Activated CD4-positive, alpha-beta T cell treated with anti-CD3 and anti-CD28 coated beads for 36 hours (primary cell): ENCODE data around the gene PHLPP1. TPM values are rescaled to one million over a fixed set of nuclear protein-coding genes. Genes with fewer than 3 reads are reported as not detected.
A peak's percentile ranks its signal among the peaks of the same experiment; 100 is the strongest.

ENCODE experiments used
- ATAC-seq: fragments of 200-7000 bp; cut with Tn5 transposase; one replicate; pipeline ENCODE4 v1.10.0; 2021; ENCODE audit warnings: mild to moderate bottlenecking, moderate library complexity
- CTCF ChIA-PET: fragments of 350-600 bp; sonication (Branson Sonifier 250); formaldehyde crosslinking; loops from one replicate; lab custom pipeline; 2021; ENCODE audit warnings: antibody characterized with exemption; lab: Charles Lee
- POLR2A ChIA-PET: fragments of 350-600 bp; sonication (Branson Sonifier 250); formaldehyde crosslinking; loops from one replicate; lab custom pipeline; 2021; ENCODE audit warnings: antibody characterized with exemption, inconsistent platforms; lab: Charles Lee
- DNase-seq: peaks from one replicate; pipeline ENCODE4 v3.0.0-alpha.2; 2020
- H3K27ac Mint-ChIP-seq: one replicate; pipeline ENCODE4 v1.8.0; 2021; ENCODE audit warnings: mixed read lengths
- H3K27me3 Mint-ChIP-seq: one replicate; pipeline ENCODE4 v1.8.0; 2021; ENCODE audit warnings: mixed read lengths
- H3K36me3 Mint-ChIP-seq: one replicate; pipeline ENCODE4 v1.8.0; 2021; ENCODE audit warnings: low read depth, mixed read lengths
- H3K4me1 Mint-ChIP-seq: one replicate; pipeline ENCODE4 v1.8.0; 2021; ENCODE audit warnings: mixed read lengths
- H3K4me3 Mint-ChIP-seq: one replicate; pipeline ENCODE4 v1.8.0; 2021; ENCODE audit warnings: mild to moderate bottlenecking, moderate library complexity, mixed read lengths
- H3K9me3 Mint-ChIP-seq: one replicate; pipeline ENCODE4 v1.8.0; 2021; ENCODE audit warnings: low read depth, mixed read lengths
- intact Hi-C, 2 experiments: fragments of 100-400 bp; cut with DNase I in 1 of 2; cut with micrococcal nuclease in 1 of 2; formaldehyde crosslinking; loops; one replicate each; pipeline versions ENCODE4 v1.14.2 to v1.15.1; 2022 to 2024; cut with DNase I, micrococcal nuclease
- total RNA-seq, 2 experiments: library from RNA; stranded (reverse); gene quantifications; one replicate each; pipeline ENCODE4 v1.2.3, GENCODE V29; 2021

The PHLPP1 gene
- total RNA-seq, 2 experiments from 2014 or later: 6.8 to 8.5 TPM

GRCh38 chr18:62771494-62772270, 56.3 kb downstream of the PHLPP1 start:
- CTCF ChIA-PET: interaction anchor here (0.6 kb wide), 1 partner anchor 673 kb away, joined by 3 read pairs; no protein-coding TSS in a partner anchor

GRCh38 chr18:62772860-62773584, 57.7 kb downstream of the PHLPP1 start:
- Mint-ChIP-seq H3K27me3 (peaks cover 2% of the 10 kb centered on the region), H3K9me3 (no peaks in the 10 kb centered on the region), H3K27ac (no peak overlapping the region), H3K4me1 (peaks cover 21% of the 10 kb centered on the region), H3K4me3 (no peak overlapping the region), H3K36me3 (peaks cover 2% of the 10 kb centered on the region)
- ChIA-PET CTCF (no interaction called here), POLR2A (interaction anchor here (0.6 kb wide), 1 partner anchor 16 kb away, joined by 3 read pairs; no protein-coding TSS in a partner anchor)
- intact Hi-C loops: no loop called here
- DNase-seq (no peak), ATAC-seq (no peak)

More at GRCh38 chr18:62771494-62772270, 56.3 kb downstream of the PHLPP1 start:
- peaks cover 2% of the 10 kb centered on the region for H3K36me3 Mint-ChIP-seq
- H3K27me3 Mint-ChIP-seq: no peaks in the 10 kb centered on the region
- H3K27ac Mint-ChIP-seq: peak overlapping the region; percentile 21
- POLR2A ChIA-PET: no interaction called here
- H3K9me3 Mint-ChIP-seq: no peaks in the 10 kb centered on the region
- intact Hi-C loops: loop anchor here (1.0 to 2.0 kb wide), 2 partner anchors 55 to 74 kb away; no protein-coding TSS in a partner anchor
- DNase-seq (peak; percentile 13), ATAC-seq (peak; percentile 94)
- H3K4me1 Mint-ChIP-seq: peaks cover 28% of the 10 kb centered on the region
- no peak overlapping the region for H3K4me3 Mint-ChIP-seq

GRCh38 chr18:62773691-62774090, 58.4 kb downstream of the PHLPP1 start:
- ChIA-PET CTCF (interaction anchor here (0.7 to 1.3 kb wide), 2 partner anchors 9 to 15 kb away, joined by 3 read pairs; no protein-coding TSS in a partner anchor), POLR2A (interaction anchor here (0.6 kb wide), 1 partner anchor 16 kb away, joined by 3 read pairs; no protein-coding TSS in a partner anchor)
- intact Hi-C loops: no loop called here
- Mint-ChIP-seq H3K27ac (no peak overlapping the region), H3K4me3 (no peak overlapping the region), H3K9me3 (no peaks in the 10 kb centered on the region), H3K27me3 (peaks cover 2% of the 10 kb centered on the region), H3K36me3 (peaks cover 2% of the 10 kb centered on the region), H3K4me1 (peaks cover 17% of the 10 kb centered on the region)
- no peak for ATAC-seq
- DNase-seq: no peak

GRCh38 chr18:62776024-62776570, 60.8 kb downstream of the PHLPP1 start:
- no peak for DNase-seq
- ChIA-PET CTCF (no interaction called here), POLR2A (no interaction called here)
- H3K4me1 Mint-ChIP-seq: peaks cover 25% of the 10 kb centered on the region
- no peaks in the 10 kb centered on the region for H3K36me3 Mint-ChIP-seq
- peaks cover 2% of the 10 kb centered on the region for H3K27me3 Mint-ChIP-seq
- H3K4me3 Mint-ChIP-seq: no peak overlapping the region
- H3K9me3 Mint-ChIP-seq: no peaks in the 10 kb centered on the region
- intact Hi-C loops: no loop called here
- ATAC-seq: no peak
- no peak overlapping the region for H3K27ac Mint-ChIP-seq

- Mint-ChIP-seq H3K27ac (no peak overlapping the region), H3K9me3 (no peaks in the 10 kb centered on the region), H3K4me1 (peaks cover 27% of the 10 kb centered on the region), H3K36me3 (no peaks in the 10 kb centered on the region), H3K4me3 (no peak overlapping the region), H3K27me3 (peaks cover 2% of the 10 kb centered on the region)
- ATAC-seq: no peak
- DNase-seq: no peak
- CTCF ChIA-PET: no interaction called here
- intact Hi-C loops: no loop called here
- POLR2A ChIA-PET: no interaction called here
Observed at GRCh38 chr18:62777814-62778213, 62.5 kb downstream of the PHLPP1 start.

GRCh38 chr18:62778976-62779869, 63.9 kb downstream of the PHLPP1 start:
- Mint-ChIP-seq H3K9me3 (no peaks in the 10 kb centered on the region), H3K27ac (peak overlapping the region; percentile 49), H3K36me3 (no peaks in the 10 kb centered on the region), H3K27me3 (peaks cover 2% of the 10 kb centered on the region), H3K4me1 (peaks cover 41% of the 10 kb centered on the region), H3K4me3 (no peak overlapping the region)
- peak; percentile 87 for ATAC-seq
- CTCF ChIA-PET: no interaction called here
- POLR2A ChIA-PET: interaction anchor here (0.6 to 0.7 kb wide), 2 partner anchors 10 to 377 kb away, joined by 3 to 4 read pairs; no protein-coding TSS in a partner anchor
- peak; percentile 24 for DNase-seq
- intact Hi-C loops: no loop called here

- H3K4me3 Mint-ChIP-seq: no peak overlapping the region
- DNase-seq (no peak), ATAC-seq (no peak)
- H3K36me3 Mint-ChIP-seq: no peaks in the 10 kb centered on the region
- H3K9me3 Mint-ChIP-seq: no peaks in the 10 kb centered on the region
- peaks cover 3% of the 10 kb centered on the region for H3K27me3 Mint-ChIP-seq
- peaks cover 57% of the 10 kb centered on the region for H3K4me1 Mint-ChIP-seq
- no peak overlapping the region for H3K27ac Mint-ChIP-seq
- intact Hi-C loops: loop anchor here in 1 of 2 experiments (5.0 kb wide), 1 partner anchor 194 kb away; no protein-coding TSS in a partner anchor
- POLR2A ChIA-PET: no interaction called here
- CTCF ChIA-PET: no interaction called here
Observed at GRCh38 chr18:62781262-62781661, 65.9 kb downstream of the PHLPP1 start.

GRCh38 chr18:62781893-62782292, 66.6 kb downstream of the PHLPP1 start:
- CTCF ChIA-PET: no interaction called here
- H3K4me3 Mint-ChIP-seq: no peak overlapping the region
- intact Hi-C loops: loop anchor here in 1 of 2 experiments (5.0 kb wide), 1 partner anchor 195 kb away; no protein-coding TSS in a partner anchor
- no peaks in the 10 kb centered on the region for H3K9me3 Mint-ChIP-seq
- H3K27ac Mint-ChIP-seq: no peak overlapping the region
- H3K4me1 Mint-ChIP-seq: peaks cover 59% of the 10 kb centered on the region
- ATAC-seq: no peak
- H3K36me3 Mint-ChIP-seq: no peaks in the 10 kb centered on the region
- DNase-seq: no peak
- POLR2A ChIA-PET: no interaction called here
- peaks cover 5% of the 10 kb centered on the region for H3K27me3 Mint-ChIP-seq

- Mint-ChIP-seq H3K9me3 (no peaks in the 10 kb centered on the region), H3K4me1 (peaks cover 59% of the 10 kb centered on the region), H3K27me3 (peaks cover 3% of the 10 kb centered on the region), H3K4me3 (peak overlapping the region; percentile 20), H3K27ac (peak overlapping the region; percentile 53), H3K36me3 (no peaks in the 10 kb centered on the region)
- ChIA-PET CTCF (interaction anchor here (0.6 to 1.5 kb wide), 2 partner anchors 44 to 68 kb away, joined by 3 to 4 read pairs; no protein-coding TSS in a partner anchor), POLR2A (interaction anchor here (0.9 kb wide), 1 partner anchor 68 kb away, joined by 3 read pairs; no protein-coding TSS in a partner anchor)
- intact Hi-C loops: loop anchor here (1.0 to 5.0 kb wide), 5 partner anchors 61 to 278 kb away; partner anchors contain the start of gene PHLPP1 (in 1 of the 2)
- DNase-seq (no peak), ATAC-seq (peak; percentile 73)
Observed at GRCh38 chr18:62784338-62784965, 69.1 kb downstream of the PHLPP1 start.

GRCh38 chr18:62784966-62785413, 69.6 kb downstream of the PHLPP1 start:
- ATAC-seq (peak; percentile 42), DNase-seq (no peak)
- POLR2A ChIA-PET: interaction anchor here (0.9 kb wide), 1 partner anchor 69 kb away, joined by 3 read pairs; no protein-coding TSS in a partner anchor
- Mint-ChIP-seq H3K27ac (no peak overlapping the region), H3K36me3 (no peaks in the 10 kb centered on the region), H3K4me1 (peaks cover 55% of the 10 kb centered on the region), H3K27me3 (peaks cover 3% of the 10 kb centered on the region), H3K9me3 (no peaks in the 10 kb centered on the region), H3K4me3 (no peak overlapping the region)
- intact Hi-C loops: loop anchor here (1.0 to 5.0 kb wide), 5 partner anchors 60 to 278 kb away; partner anchors contain the start of gene PHLPP1 (in 1 of the 2)
- CTCF ChIA-PET: interaction anchor here (0.6 to 1.5 kb wide), 2 partner anchors 44 to 69 kb away, joined by 3 to 4 read pairs; no protein-coding TSS in a partner anchor
